ENCODE data around the gene DCUN1D3.

The DCUN1D3 gene

DNA sequence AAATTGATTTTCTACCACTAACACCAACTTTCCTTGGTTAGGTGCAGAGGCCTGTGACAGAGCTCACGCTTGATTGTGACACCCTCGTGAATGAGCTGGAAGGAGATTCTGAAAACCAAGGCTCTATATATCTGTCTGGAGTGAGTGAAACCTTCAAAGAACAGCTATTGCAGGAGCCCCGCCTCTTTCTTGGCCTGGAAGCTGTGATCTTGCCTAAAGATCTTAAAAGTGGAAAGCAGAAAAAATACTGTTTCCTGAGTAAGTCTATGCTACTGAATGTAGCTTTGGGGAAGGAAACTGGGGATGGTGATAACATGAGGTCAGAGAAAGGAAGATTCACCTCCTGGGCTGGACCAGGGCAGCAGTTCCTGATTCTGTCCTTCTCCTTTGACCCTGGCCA is 55.6 kb downstream of the DCUN1D3 start:
- Histone ChIP-seq H3K9me3 (ENCODE audit: low read length) (no peaks in the 10 kb centered on the region), H3K9ac (ENCODE audit: low read length) (no peak overlapping the region), H4K20me1 (ENCODE audit: insufficient read depth, low read length) (no peaks in the 10 kb centered on the region), H3K4me3 (ENCODE audit: low read depth, low read length, poor library complexity, severe bottlenecking) (no peak overlapping the region), H3K36me3 (ENCODE audit: insufficient read depth, low read length) (peaks cover 44% of the 10 kb centered on the region; the same call in 1 of the 2 replicates), H3K4me2 (ENCODE audit: low read length) (no peak overlapping the region), H3K27me3 (ENCODE audit: insufficient read depth, low read length) (no peaks in the 10 kb centered on the region), H3K9me2 (ENCODE audit: low read depth, low read length) (no peaks in the 10 kb centered on the region), H3K27ac (ENCODE audit: low read depth, low read length, poor library complexity, severe bottlenecking) (no peak overlapping the region), H3F3A (ENCODE audit: insufficient read depth, low read length) (no peaks in the 10 kb centered on the region), H3K79me2 (ENCODE audit: insufficient read depth, low read length) (no peaks in the 10 kb centered on the region), H2AFZ (ENCODE audit: low read length) (no peak overlapping the region), H3K4me1 (ENCODE audit: insufficient read depth, low read length, severe bottlenecking) (no peaks in the 10 kb centered on the region)
- TF ChIP-seq, protein P1, sequence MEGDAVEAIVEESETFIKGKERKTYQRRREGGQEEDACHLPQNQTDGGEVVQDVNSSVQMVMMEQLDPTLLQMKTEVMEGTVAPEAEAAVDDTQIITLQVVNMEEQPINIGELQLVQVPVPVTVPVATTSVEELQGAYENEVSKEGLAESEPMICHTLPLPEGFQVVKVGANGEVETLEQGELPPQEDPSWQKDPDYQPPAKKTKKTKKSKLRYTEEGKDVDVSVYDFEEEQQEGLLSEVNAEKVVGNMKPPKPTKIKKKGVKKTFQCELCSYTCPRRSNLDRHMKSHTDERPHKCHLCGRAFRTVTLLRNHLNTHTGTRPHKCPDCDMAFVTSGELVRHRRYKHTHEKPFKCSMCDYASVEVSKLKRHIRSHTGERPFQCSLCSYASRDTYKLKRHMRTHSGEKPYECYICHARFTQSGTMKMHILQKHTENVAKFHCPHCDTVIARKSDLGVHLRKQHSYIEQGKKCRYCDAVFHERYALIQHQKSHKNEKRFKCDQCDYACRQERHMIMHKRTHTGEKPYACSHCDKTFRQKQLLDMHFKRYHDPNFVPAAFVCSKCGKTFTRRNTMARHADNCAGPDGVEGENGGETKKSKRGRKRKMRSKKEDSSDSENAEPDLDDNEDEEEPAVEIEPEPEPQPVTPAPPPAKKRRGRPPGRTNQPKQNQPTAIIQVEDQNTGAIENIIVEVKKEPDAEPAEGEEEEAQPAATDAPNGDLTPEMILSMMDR (IDR thresholded peaks at IDR 0.05; ENCODE audit: low read length), result no peak
- no peak for TF ChIP-seq EZH2 (IDR thresholded peaks at IDR 0.05; ENCODE audit: borderline replicate concordance, low read length)

DNA sequence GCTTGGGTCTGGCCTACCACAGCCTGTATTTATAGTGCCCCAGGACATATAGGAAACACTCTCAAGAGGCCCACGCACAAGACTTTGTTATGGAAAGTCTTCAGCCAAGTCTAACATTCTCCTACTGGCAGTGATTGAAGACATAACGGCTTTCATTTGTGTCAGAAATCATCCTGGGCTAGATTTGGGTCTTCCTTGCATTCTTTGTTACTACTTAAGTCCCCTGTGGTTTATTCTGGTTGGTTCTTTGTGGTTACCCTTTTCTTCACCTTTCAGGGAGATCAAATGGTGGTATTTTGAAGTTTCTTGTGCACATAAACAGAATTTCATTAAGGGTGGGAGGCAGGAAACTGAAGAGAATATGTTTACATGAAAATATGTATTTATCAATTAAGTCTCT is 56.1 kb downstream of the DCUN1D3 start:
- Histone ChIP-seq H3K36me3 (ENCODE audit: insufficient read depth, low read length) (peaks cover 44% of the 10 kb centered on the region; the same call in 1 of the 2 replicates), H3K4me2 (ENCODE audit: low read length) (no peak overlapping the region), H3K4me3 (ENCODE audit: low read depth, low read length, poor library complexity, severe bottlenecking) (no peak overlapping the region), H3F3A (ENCODE audit: insufficient read depth, low read length) (no peaks in the 10 kb centered on the region), H3K27ac (ENCODE audit: low read depth, low read length, poor library complexity, severe bottlenecking) (no peak overlapping the region), H2AFZ (ENCODE audit: low read length) (no peak overlapping the region), H3K9ac (ENCODE audit: low read length) (no peak overlapping the region), H3K9me2 (ENCODE audit: low read depth, low read length) (no peaks in the 10 kb centered on the region), H3K9me3 (ENCODE audit: low read length) (no peaks in the 10 kb centered on the region), H4K20me1 (ENCODE audit: insufficient read depth, low read length) (no peaks in the 10 kb centered on the region), H3K79me2 (ENCODE audit: insufficient read depth, low read length) (no peaks in the 10 kb centered on the region), H3K4me1 (ENCODE audit: insufficient read depth, low read length, severe bottlenecking) (no peaks in the 10 kb centered on the region), H3K27me3 (ENCODE audit: insufficient read depth, low read length) (no peaks in the 10 kb centered on the region)
- TF ChIP-seq, protein P1 (IDR thresholded peaks at IDR 0.05; ENCODE audit: low read length), result no peak
- TF ChIP-seq EZH2 (IDR thresholded peaks at IDR 0.05; ENCODE audit: borderline replicate concordance, low read length), result no peak

DNA sequence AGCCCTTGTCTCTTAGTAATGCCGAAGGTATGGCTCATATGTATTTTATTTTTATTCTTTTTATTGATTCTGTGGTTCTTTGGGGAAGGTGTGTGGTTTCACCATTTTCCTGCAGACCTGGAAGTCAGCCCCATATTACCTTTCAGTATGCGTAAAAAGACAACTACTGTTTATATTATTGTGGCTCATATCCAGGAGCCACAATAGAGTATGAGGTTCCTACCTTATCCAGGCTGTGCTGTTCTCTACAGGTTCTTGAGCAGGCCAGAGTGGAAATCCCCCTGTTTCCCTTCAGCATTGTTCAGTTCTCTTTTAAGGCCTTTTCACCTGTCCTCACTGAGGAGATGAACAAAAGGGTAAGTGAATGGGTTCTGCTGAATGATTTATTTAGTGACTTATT is 60.7 kb downstream of the DCUN1D3 start:
- Histone ChIP-seq H2AFZ (ENCODE audit: low read length) (no peak overlapping the region), H3K9me3 (ENCODE audit: low read length) (no peaks in the 10 kb centered on the region), H3K36me3 (ENCODE audit: insufficient read depth, low read length) (peaks cover 53% of the 10 kb centered on the region), H3K4me2 (ENCODE audit: low read length) (no peak overlapping the region), H3K27me3 (ENCODE audit: insufficient read depth, low read length) (no peaks in the 10 kb centered on the region), H3K4me1 (ENCODE audit: insufficient read depth, low read length, severe bottlenecking) (peaks cover 10% of the 10 kb centered on the region), H3F3A (ENCODE audit: insufficient read depth, low read length) (no peaks in the 10 kb centered on the region), H3K9me2 (ENCODE audit: low read depth, low read length) (no peaks in the 10 kb centered on the region), H3K27ac (ENCODE audit: low read depth, low read length, poor library complexity, severe bottlenecking) (no peak overlapping the region), H3K79me2 (ENCODE audit: insufficient read depth, low read length) (no peaks in the 10 kb centered on the region), H3K4me3 (ENCODE audit: low read depth, low read length, poor library complexity, severe bottlenecking) (no peak overlapping the region), H4K20me1 (ENCODE audit: insufficient read depth, low read length) (no peaks in the 10 kb centered on the region), H3K9ac (ENCODE audit: low read length) (no peak overlapping the region)
- no peak for TF ChIP-seq EZH2 (IDR thresholded peaks at IDR 0.05; ENCODE audit: borderline replicate concordance, low read length)
- TF ChIP-seq, protein P1 (IDR thresholded peaks at IDR 0.05; ENCODE audit: low read length), result no peak
